Measurements from ENCODE around the gene CD2. TPM values are rescaled to one million over a fixed set of nuclear protein-coding genes. Genes with fewer than 3 reads are reported as not detected.

CD2 gene
- 1.3 TPM for total RNA-seq

DNA sequence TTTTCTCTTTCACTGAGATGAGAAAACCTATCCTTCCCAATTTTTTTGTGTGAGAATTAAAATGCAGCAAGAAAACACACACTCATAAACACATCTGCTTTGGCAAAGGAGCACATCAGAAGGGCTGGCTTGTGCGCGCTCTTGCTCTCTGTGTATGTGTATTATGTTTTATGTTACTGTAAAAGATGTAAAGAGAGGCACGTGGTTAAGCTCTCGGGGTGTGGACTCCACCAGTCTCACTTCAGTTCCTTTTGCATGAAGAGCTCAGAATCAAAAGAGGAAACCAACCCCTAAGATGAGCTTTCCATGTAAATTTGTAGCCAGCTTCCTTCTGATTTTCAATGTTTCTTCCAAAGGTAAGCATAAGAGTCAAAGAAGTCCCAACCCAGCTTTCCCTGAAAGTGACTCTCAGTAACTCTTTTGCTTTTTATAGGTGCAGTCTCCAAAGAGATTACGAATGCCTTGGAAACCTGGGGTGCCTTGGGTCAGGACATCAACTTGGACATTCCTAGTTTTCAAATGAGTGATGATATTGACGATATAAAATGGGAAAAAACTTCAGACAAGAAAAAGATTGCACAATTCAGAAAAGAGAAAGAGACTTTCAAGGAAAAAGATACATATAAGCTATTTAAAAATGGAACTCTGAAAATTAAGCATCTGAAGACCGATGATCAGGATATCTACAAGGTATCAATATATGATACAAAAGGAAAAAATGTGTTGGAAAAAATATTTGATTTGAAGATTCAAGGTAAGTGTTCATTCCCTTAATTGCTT lies at the start of gene CD2:
TSS of gene CD2 (plus strand) at position 233 of the 780 bp plus-strand sequence. CDS start at position 296, 63 bp downstream.
- ATAC-seq: no peak

- no peak for ATAC-seq
These were observed 48.1 kb upstream of the CD2 start for GRCh38 chr1:116706123-116706522.

DNA sequence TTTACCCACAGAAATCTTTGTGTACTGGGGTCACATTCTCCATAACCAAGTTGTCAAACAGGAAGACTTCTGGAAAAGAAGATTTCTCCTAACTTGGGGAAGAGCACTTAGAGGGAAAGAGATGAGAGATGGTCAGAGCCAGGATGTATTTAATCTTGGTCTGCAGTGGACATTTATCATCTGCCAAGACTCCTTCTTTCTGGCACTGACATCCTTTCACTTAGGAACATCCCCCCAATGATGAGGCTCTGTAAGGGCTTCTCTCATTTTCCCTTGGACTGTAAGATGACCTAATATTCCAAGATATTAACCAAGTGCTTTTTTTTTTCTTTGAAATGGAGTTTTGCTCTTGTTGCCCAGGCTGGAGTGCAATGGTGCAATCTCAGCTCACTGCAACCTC lies 47.4 kb upstream of the CD2 start:
- ATAC-seq: no peak

- no peak for ATAC-seq
These were observed 45.9 kb upstream of the CD2 start for GRCh38 chr1:116708255-116708900.

DNA sequence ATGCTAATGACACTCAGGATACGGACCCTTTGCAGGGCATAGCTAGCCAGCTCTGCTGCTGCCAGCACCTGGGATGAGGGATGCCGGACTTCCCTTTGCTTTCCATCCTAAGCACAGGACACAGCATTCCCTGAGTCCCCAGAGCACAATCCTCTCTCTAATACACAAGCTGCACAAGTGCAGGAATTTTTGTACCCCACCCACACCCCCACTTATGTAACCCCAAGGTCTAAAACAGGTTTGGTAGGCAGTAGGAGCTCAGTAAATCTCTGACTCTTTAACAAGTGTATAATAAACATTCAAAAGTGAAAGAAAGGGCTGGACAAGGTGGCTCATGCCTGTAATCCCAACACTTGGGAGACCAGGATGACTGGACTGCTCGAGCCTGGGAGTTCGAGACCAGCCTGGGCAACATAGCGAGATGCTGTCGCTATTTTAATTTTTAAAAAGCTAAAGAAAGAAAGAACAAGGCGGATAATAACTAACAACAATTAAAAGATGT lies 44.5 kb upstream of the CD2 start:
- no peak for ATAC-seq

- peak; percentile 68 for ATAC-seq
These were observed 43.6 kb upstream of the CD2 start for GRCh38 chr1:116710420-116711262.

GRCh38 chr1:116711263-116711840 lies 42.9 kb upstream of the CD2 start:
- ATAC-seq: peak; percentile 76

GRCh38 chr1:116712510-116712909 lies 41.7 kb upstream of the CD2 start:
- no peak for ATAC-seq

- ATAC-seq: no peak
These were observed 40.8 kb upstream of the CD2 start for GRCh38 chr1:116713474-116713873.

DNA sequence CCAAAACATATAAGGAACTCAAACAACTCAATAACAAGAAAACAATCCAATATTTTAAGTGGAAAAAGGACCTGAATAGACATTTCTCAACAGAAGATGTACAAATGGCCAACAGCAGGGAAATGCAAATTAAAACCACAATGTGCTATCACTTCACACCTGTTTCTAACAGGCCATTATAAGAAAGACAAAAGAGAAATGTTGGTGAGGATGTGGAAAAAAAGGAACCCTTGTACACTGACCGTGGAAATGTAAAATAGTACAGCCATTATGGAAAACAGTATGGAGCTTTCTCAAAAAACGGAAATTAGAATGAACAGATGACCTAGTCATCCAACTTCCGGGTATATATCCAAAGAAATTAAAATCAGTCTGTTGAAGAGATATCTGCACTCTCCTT lies 37.8 kb upstream of the CD2 start:
- ATAC-seq: no peak

DNA sequence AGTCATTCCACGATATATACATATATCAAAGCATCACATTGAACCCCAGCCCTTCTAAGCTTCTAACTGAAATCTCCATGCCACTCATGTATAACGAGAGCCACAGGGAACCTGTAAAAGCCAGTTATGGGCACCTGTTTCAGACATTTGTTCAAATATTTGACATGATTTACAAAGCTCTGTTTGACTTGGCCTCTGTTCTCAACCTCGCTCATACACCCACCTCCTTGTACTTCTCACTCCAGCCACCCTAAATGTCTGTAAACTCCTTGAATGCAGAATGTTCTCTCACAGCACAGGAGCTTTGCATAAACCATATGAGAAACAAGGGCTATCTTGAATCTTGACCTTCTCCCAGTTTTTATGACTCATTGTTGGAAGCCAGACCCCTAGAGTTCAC lies 36.9 kb upstream of the CD2 start:
- no peak for ATAC-seq

DNA sequence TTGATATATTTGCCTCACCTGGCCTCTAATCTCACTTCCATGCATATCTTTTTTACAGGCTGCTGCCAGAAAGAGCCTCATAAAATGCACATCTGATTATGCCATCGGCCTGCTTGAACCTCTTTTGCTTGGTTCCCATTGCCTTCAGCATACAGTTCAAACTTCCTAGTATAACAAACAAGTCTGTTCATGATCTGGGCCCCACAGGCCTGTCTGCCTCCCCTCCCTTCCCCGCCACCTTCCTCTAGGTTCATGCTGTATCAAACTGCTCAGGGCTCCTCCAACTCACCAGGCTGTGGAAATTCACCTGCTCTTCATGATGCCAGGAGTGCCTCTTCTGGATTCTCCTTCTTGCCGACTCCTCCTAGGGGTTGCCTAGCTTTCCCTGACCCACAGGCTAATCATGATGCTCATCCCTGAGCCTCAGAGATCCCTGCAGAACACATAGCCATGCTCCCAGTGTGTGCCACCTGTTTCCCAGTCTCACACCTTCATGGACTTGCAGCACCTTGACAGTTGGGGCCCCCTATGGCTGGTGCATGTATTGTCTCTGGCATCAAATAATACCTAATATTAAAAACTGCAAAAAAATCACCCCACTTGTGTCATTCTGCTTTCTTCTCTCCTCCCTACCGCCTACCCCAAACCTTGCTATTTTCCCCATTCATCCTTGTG lies 33.7 kb upstream of the CD2 start:
- ATAC-seq: peak; percentile 73

DNA sequence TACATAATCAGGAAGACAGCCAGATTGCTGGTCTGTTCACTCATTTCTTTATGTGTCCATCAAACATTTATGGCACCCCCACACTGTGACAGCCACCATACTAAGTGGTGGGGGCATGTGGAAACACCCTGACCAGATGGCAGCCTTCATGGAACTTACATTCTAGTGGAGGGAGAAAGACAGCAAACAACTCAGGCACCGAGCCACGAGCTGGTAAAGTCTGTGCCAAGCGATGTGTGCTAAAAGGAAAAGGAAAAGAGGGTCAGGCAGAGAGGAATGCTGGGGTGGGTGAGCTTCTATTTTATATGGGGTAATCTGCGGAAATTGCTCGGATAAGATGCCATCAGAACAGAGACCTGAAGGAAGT lies 33.2 kb upstream of the CD2 start:
- no peak for ATAC-seq

- peak; percentile 80 for ATAC-seq
These were observed 32.7 kb upstream of the CD2 start for GRCh38 chr1:116721451-116722007.

DNA sequence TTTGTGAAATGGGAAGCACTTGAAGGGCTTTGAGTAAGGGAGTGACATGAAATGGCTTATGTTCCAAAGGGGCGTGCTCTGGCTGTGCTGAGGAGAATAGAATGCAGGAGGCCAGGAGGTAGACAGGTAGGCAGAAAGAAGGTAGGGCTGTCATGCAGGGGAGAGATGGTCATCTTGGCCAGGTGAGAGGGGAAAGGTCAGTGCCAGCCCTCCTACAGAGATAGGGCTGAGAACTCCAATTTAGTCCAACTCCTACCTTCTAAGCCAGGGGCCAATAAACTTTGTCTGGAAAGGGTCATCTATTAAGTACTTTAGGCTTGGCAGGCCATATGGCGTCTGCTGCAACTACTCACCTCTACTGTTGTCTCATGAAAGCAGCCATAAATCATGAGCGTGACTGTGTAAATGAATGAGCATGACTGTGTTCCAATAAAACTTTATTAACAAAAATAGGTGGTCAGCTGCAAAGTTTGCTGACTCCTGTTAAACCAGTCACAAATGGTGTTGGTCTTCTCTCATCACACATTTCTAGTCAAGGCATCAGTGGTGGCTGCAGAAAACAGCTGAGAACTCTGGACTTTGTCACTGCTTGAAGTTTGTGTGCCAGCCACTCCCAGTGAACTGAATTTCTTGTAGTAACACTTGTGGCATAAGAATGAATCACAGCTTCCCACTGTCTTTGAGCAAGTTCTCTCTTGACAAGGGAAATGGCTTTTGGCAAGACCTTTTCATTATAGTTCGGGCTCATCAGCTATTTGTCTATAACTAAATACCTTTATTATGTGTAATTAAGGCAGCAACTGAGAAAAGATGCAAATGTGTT lies 32.0 kb upstream of the CD2 start:
- ATAC-seq: peak; percentile 77

GRCh38 chr1:116724765-116725375 lies 29.4 kb upstream of the CD2 start:
- no peak for ATAC-seq

DNA sequence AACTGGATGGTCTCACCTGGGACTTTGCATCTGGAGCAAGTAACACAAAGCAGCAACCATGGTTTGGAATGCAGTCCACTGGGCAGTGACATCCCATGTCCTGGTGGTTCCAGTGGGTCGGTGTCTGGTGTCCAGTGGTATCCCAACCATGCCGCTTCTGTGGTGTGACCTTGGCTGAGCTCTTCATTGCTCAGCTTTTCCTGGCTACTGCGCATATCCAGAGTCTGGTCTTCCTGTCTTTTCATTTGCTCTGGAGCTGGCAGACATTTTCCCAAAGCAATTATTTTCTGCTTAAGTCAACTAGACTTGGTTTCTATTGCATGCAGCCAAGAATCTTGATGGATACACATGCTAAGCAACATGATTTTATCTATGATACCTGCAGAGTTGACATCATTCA lies 28.4 kb upstream of the CD2 start:
- ATAC-seq: no peak

GRCh38 chr1:116726872-116727820 lies 27.1 kb upstream of the CD2 start:
- ATAC-seq: no peak

DNA sequence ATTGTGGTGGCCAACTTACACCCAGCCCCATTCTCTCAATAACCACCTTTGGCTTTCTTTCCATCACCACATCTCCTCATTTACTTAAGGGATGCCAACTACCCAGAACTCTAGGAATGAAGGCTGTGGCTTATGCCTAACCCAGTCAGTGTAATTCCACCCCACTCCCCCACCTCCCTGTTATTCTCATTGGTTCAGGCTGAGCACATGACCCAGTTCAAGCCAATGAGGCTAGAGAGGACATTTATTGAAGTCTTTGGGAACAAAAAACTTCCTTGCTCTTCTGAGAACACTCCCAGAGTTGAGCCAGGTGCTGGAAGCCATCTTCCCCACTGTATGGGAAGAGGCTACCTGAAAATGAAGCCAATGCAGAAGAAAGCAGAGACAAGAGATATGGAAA lies 22.8 kb upstream of the CD2 start:
- ATAC-seq: no peak
